Hindlimb muscle (tissue), 1 donor: ENCODE data around the gene TCF25. TPM values are rescaled to one million over a fixed set of nuclear protein-coding genes. Genes with fewer than 3 reads are reported as not detected.
"Not testable (repeated sequence)": the region's sequence is repeated elsewhere in the genome, so short reads cannot be mapped to it uniquely, and the experiment has no call there.

Experiments used
- DNase-seq: peaks from one replicate; pipeline ENCODE4 v3.0.0-alpha.2; 2013
- polyA plus RNA-seq: library from polyadenylated mRNA; unstranded; fragments of 120-200 nt; gene quantifications from one replicate; pipeline ENCODE4 v1.2.1, GENCODE V29; 2013; ENCODE audit not compliant: insufficient read length

TCF25 gene
- polyA plus RNA-seq, 1 donor = 115 TPM

DNA sequence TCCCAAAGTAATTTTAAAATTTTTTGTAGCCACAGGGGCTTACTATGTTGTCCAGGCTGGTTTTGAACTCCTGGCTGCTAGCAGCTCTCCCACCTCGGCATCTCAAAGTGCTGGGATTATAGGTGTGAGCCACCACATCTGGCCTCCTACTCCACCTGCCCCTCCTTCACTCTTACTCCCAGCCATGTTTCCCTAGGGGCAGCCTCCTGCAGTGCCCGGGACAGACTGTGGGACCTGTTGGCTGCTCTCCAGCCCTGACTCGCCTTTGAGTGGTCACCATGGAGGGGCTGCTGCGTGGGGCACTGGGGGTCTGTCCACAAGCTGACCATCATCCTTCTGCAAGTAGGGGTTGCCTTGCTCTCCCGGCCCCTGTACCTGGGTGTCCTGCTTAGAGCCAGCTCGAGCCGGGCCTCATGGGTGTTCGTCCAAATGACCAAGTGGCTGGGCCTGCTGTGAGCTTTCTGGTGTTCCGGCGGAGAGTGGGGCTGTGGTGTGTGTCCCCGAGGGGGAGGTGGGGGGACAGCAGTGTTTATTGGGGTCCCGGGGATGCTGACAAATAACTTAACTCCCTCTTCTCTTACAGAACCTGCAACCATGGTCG, 28.6 kb upstream of the TCF25 start:
- DNase-seq = no peak

DNA sequence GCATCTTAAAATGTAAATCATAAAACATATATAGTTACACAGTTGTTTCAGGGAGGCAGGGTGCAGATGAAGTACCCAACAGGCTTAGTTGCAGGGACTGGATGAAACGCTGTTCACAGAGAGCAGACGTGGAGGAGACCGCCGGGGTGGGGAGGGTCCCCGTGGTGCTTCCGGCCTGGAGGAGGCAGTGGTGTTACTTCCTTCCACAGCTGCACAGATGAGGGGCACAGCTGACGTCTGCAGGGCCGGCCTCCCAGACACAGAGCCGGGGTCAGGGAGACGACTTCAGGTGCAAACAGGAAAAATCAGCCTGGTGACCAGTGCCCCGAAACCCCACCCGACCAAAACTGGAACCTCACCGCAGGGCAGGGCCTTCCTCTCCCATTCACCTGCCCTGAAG, 28.0 kb upstream of the TCF25 start:
- DNase-seq = no peak

DNA sequence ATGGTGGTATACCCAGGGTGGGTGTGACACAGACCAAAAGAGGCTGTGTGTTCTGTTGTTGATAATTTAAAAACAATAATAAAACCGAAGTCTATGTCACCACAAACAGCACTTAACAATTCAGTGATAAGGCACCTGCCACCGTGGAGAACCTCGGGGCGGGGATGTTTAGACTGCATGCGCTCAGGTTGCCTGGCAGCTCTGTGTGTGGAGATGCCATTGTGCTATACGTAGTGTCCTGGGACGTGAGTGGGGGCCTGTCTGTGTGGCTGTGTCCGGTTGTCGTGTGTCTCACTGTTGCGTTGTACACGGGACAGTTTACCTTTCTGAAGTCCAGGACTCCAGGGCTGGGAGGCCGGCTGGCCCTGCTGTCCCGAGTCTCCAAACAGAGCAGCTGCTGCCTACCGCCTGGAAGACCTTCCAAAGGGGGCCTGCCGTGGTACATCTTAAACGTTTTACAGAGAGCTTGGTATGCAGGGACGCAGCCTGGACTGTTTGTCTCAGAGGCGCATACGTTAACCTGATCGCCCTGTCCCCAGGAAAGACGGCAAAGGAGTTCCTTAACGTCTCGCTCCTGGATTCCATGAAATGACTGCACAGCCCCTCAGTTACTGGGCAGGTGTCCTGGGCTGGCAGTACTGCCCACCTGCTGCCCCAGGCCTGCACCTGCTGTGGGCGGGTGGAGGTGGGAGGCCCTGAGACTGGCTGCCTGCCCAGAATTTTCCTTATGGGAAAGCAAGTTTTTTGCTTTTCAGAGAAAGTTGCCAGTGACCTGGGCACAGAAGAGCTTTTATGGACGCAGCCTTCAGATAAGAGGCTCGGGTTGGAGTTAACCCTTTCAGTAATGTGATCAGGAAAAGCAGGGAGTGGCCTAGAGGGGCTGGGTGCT, 26.1 kb upstream of the TCF25 start:
- no peak for DNase-seq

DNA sequence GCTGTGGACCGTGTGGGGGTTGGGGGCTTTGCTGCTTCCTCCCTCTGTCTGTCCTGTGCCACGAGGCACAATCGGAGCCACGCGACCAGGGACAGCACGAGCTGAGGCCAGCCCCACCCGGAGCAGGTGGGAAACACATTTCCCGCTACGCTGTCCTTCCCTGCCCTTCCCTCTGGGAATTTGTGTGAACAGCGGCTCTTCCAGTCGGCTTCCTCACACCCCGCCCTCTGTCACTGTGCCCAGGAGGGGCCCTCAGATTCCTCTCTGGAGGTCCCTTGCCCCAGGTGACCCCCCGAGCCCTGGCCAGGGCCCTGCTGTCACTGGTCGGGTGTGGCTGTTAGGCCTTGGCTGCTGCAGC, 25.5 kb upstream of the TCF25 start:
- DNase-seq = no peak

DNA sequence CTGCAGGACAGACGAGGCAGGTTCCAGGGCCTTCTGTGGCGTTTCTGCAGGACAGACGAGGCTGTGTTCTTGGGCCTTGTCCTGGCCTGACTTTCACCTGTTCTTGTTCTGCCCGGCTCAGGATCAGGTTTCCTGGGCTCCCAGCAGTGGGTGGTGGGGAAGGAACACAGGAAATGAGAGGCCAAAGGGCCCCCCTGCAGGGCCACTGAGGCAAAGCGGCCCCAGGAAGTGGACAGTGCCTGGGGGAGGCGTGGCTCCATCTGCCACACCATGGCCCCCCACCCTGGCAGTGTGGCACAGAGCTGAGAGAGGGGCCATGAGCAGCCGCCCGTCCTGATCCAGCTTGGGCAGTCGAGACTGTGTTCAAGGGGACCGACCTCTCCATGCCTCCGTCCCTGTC, 24.4 kb upstream of the TCF25 start:
- no peak for DNase-seq

DNA sequence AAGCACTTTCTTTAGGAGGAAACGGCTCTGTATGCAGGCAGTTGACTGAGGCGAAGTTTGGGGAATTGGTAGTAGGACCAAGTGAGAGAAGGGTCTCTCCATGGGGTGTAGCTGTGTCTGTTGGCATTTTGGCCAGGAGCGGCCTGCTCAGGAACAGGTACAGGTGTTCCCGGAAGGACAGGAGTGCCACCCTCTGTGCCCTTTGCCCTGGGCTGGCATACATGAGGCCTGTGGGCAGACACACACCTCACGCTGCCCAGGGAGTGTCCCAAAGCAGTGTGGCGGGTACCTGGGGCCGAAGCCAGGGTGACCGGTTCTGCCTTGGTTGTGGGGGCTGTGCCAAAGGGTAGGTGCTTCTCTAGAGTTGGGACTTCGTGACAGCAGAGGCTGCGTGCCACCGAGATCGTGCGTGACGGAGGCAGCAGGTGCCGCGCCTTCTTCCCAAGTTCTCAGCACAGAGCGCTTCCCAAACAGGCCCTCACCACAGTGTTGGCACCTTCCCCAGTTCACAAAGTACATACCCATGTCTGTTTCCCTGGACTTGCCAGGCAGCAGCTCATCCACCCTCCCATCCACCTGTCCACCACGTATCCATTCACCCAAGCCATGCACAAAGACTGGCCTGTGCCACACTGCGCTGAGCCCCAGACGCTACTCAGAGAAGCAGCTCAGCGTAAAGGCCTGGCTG, 19.9 kb upstream of the TCF25 start:
- no peak for DNase-seq

DNA sequence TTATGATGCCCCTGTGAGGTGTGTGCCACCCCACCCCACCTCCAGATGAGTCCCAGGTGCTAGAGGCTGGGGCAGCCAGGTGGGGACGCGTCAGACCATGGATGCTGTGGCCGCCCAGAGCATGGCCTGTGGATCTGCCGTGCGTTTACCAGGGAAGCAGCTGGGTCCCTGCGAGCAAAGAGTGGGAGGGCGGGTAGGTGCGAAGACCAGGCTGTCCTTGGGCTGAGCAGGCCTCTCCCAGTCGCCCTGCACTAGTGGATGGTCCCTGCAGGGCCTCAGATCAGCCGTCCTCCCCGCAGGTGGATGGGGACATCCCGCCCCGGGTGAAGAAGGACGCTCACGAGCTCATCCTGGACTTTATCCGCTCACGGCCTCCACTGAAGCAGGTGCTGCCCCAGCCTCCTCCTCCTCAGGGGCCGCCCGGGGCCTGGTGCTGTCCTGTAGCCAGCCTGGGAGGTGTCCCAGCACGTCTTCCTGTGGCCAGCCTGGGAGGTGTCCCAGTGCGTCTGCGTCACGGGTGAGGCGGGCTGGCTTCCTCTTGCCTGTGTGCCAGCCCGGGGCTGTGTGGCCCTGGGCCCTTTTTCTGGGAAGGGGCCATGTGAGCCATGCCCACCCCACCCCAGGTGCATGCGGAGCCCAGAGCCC, 18.0 kb upstream of the TCF25 start:
- no peak for DNase-seq

DNA sequence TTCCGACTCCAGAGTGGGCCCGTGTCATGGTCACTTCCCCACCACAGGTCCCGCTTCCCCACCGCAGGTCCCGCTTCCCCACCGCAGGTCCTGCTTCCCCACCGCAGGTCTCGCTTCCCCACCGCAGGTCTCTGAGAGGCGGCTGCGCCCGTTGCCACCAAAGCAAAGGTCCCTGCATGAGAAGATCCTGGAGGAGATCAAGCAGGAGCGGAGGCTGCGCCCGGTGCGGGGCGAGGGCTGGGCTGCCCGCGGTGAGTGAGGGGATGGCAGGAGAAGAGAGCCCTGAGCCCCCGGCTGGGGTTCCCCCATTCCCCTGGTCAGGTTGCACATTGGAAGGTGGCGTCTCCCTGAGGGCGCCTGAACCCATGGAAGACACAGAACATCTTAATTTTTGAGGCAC, 17.4 kb upstream of the TCF25 start:
- DNase-seq = no peak

DNA sequence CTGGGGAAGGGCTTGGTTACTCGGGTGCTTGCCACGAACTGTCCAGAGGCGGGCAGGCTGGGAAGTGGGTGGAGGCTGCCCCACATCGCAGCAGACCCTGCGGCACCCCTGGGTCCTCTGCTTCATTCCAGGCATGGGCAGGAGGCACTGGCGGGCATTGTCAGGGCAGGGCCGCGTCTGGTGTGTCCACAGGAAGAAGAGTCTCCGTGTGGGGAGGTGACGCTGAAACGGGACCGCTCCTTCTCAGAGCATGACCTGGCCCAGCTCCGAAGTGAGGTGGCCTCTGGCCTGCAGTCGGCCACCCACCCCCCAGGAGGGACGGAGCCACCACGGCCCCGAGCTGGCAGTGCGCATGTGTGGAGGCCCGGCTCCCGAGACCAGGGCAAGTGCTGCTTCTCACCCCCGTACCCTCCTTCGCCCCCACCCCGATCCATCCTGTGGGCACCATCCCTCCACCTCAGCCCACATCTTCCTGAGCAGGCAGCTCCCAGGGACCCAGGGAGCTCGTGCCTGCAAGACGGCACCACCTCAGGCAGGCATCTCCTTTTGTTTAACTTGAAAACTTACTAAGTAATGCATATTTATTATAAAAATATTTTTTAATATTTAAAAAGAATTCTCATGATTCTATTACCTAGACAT, 14.3 kb upstream of the TCF25 start:
- no peak for DNase-seq

DNA sequence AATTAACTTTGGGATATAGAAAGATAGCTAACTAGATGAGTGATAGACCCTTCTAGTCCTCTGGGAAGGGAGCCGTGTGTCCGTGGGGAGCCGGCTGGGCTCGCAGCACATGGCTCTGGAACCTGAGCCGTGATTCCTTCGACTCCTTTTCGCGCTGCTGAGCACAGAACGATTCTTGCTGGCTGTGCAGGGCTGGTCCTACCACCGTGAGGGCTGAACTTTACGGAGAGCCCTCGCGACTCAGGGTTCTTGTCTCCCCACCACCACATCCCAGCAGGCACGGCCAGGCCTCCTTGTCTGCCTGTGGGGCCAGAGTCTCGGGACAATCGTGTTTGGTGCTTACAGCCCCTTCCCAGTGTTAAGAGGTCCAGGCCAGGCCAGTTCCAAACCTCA, 13.8 kb upstream of the TCF25 start:
- no peak for DNase-seq

DNA sequence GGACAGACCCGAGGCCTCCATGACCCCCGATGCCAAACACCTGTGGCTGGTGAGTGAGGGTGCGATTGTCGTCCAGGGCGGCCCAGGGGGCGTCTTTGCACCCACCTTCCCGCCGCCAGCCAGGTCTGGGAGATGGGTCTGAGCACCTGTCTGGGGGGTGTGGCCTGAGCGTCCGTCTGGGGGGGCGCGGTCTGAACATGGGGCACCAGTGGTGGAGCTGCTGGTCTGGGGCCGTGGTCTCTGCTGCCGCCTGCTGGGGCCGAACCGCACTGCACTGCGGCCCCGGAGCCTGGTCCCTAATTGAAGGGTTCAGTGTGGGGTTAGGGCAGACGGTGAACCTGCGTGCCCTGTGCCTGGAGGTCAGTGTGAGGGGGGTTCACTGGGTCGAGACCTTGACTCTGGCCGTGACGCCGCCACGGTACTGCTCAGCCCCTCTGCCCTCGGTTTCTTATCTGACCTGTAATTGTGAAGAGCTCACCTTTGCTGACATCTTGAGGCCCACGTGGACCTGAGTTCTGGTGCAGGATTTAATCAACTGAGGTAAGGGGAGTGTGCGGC, 12.6 kb upstream of the TCF25 start:
- DNase-seq = peak; percentile 29

DNA sequence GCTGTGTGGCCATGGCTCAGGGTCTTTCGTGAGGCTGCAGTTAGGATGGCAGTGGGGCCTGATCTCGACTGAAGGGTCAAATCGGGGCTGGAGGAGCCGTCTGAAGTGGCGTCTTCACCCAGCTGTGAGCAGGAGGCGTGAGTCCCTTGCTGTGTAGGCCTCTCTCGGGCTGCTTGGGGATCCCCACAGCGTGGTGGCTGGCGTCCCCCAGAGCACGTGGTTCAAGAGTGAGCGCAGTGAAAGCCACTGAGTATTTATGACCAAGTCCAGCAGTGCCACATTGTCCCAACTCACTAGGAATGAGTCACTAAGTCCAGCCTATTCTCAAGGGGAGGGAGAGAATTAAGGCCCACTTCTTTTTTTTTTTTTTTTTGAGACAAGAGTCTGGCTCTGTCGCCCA, 11.7 kb upstream of the TCF25 start:
- no peak for DNase-seq

DNA sequence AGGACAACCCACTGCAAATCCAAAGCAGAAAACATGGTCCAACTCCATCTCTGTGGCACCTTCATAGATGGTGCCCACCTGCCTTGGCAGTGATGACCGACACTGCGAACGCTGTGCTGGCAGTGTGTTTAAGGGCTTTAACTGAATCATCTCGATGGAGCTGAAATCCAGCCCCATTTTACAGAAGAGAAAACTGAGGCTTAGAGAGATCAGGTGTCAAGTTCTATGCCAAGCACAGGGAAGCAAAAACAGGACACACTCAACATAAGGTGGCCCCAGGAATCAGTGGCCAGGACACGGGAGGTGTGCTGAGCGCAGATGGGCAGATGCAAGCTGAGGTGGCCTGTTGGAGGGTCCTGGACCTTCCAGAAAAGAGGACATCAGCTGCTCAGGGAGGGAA, 10.7 kb upstream of the TCF25 start:
- no peak for DNase-seq

DNA sequence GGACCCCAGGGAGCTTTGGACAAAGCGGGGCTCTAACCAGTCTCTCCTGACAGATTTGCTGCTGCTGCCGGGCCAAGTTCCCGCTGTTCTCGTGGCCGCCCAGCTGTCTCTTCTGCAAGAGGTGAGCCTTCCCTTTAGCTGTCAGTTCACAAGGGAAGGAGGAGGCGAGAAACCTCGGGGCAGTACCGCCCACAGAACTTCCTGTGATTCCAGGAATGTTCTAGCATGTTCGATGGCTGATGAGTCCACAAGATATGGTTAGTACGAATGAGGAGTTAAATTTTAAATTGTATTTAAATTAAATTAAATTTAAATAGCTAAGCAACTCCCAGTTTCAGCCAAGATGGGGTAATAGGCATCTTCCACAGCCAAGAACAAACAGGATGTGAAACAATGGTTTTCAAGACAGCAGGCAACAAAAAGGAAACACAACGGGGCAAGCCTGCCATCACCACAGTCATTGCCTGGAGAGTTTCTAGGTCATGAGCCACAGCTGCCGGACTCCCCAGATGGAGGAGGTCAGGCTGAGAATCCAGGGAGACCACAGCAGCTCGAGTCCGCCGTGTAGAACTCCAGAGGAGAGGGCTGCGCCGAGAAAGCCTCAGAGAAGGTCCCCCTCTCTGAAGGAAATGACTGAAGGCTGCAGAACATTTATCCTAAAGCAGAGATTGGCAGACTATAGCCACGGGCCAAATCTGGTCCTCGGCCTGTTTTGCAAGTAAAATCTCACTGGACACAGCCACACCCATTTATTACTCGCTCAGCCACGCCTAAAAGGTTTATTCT, 9.5 kb upstream of the TCF25 start:
- DNase-seq = no peak

DNA sequence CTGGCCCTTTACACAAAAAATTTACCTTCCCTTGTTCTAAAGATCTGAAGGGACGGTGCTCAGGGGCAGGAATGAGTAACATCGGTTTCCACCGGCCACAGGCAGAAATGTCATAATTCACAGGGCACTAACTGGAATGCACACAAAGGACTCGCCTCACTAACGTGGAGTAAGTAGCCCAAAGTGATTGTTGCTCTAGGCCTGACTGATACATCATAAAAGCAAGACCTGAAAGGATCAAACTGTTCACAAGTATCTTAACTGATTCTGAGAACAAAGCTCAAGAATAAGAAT, 8.9 kb upstream of the TCF25 start:
- no peak for DNase-seq

DNA sequence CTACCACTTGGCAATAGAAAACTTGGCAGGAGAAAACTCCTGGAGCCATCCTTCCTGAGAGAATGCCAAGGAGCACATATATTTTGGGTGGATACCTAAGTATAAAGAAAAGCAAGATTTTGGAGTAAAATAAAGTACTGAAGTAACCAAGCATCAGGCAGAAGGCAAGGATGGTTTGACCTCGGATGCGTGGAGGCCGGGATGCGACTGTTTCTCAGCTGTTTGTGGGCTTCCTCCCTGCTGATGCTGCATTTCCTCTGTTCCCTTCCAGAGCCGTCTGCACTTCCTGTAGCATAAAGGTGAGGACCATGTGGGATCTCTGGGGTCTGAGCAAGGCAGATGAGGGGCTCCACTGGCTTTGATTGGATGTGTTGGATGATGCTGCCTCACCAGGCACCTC, 5.5 kb upstream of the TCF25 start:
- DNase-seq = no peak

DNA sequence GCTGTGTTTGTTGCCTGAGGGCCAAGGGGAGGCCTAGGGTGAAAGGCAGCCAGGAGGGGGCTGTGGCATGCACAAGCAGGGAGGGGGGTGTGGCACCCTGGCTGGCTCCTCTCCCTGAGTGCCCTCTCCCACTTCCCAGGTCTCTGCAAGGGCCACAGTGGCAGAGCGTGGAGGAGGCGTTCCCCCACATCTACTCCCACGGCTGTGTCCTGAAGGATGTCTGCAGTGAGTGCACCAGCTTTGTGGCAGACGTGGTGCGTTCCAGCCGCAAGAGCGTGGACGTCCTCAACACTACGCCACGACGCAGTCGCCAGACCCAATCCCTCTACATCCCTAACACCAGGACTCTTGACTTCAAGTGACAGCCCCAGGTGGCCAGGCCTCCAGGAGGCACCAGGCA, 3.5 kb upstream of the TCF25 start:
- DNase-seq = no peak

DNA sequence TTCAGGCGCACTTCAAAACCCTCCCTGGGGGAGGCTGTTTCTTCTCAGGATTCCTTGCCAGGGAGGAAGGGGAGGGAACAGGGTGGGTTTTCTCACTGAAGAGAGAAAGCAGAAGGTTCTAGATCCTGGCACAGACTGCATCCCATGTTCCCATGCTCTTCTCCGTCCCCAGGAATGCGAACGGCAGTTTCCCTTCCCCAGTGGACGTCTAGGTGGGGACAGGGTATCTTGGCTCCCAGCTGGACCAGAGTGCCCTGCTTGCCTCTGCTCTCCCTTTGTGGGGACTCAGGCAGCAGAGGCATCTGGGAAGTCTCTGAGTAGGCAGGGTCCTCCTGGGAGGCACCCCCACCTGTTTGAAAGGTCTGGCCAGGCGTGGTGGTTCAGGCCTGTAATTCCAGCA, 3.0 kb upstream of the TCF25 start:
- no peak for DNase-seq

DNA sequence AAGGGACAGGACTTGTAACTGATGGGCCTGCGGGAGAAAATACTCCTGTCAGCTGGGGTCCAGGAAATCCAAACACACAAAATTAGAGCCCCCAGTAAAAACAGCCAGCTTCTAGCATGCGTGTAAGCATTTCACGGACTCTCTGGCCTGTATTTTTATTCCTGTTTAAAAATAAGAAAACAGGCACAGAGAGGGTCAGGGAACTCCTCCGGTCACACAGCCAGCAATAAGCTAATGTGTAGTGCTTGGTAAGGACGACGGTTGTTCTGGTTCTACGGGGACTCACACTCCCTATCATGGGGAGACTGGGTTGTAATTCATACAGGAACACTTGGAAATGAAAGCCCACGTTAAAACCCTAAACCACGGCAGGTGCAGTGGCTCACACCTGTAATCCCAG, 1.5 kb upstream of the TCF25 start:
- no peak for DNase-seq

DNA sequence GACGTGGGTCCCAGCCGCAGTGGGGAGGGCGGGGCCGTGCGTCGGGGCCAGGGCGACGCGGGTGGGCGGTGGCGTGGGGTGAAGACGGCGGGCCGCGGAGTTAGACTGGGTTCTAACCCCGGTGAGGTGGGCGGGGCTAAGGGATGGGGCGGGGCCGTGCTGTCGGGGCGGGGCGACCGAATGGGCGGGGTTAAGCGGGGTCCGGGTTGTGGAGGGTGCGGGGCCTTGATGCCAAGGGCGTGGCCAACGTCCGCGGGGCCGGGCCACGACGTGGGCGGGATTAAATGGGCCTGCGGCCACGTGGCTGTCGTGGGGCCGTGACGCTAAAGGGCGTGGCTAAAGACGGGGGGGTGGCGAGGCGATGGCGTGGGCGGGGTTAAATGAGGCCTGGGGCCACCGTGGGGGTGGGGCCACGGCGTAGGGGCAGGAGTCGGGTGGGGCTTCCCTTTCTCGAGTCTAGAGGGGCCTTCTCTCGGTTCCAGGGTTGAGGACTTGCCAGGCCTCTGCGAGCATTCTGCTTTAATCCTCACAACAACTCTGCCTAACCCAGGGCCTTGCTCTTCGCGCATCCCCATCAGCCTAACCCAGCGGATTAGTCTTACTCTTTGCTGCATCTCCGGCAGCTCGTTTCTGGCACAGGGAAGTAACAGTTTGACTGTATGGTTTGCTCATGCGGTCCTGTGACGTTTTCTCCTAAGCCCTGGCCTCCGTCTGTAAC, 739 bp downstream of the TCF25 start:
- peak; percentile 97 for DNase-seq

DNA sequence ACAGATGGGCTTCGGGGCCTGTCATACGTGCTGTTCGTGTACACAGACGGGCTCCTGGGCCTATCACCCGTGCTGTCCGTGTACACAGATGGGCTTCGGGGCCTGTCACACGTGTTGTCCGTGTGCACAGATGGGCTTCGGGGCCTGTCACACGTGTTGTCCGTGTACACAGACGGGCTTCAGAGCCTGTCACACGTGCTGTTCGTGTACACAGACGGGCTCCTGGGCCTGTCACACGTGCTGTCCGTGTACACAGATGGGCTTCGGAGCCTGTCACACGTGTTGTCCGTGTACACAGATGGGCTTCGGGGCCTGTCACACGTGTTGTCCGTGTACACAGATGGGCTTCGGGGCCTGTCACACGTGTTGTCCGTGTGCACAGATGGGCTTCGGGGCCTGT, 5.7 kb downstream of the TCF25 start:
- DNase-seq = not testable (repeated sequence)
